Suprapubic skin (tissue), 4 donors: ENCODE data around the gene DSCAM.

Source experiments
- EP300 ChIP-seq: sonication (generic); formaldehyde crosslinking; IDR thresholded peaks from one replicate; pipeline ENCODE4 v1.6.1; 2017; ENCODE audit warnings: antibody characterized with exemption
- POLR2A ChIP-seq, 2 donors: fragments of 450-650 bp; IDR thresholded peaks; one replicate each; pipeline ENCODE4 v1.6.1; 2017; ENCODE audit warnings: antibody characterized with exemption in 2 of 2, mild to moderate bottlenecking in 2 of 2, moderate library complexity in 2 of 2
- POLR2AphosphoS5 ChIP-seq, 3 donors: sonication (generic); formaldehyde crosslinking; IDR thresholded peaks; one replicate each; pipeline ENCODE4 v1.6.1; 2017; ENCODE audit warnings: antibody characterized with exemption in 3 of 3
- TF ChIP-seq, protein P1 (sequence below), 2 donors: fragments of 200-600 bp in 1 of 2; fragments of 450-650 bp in 1 of 2; sonication (generic) in 1 of 2; IDR thresholded peaks; one replicate each; pipeline ENCODE4 v1.5.1; 2016 to 2019; ENCODE audit warnings: antibody characterized with exemption in 2 of 2, mild to moderate bottlenecking in 1 of 2, moderate library complexity in 1 of 2

DNA sequence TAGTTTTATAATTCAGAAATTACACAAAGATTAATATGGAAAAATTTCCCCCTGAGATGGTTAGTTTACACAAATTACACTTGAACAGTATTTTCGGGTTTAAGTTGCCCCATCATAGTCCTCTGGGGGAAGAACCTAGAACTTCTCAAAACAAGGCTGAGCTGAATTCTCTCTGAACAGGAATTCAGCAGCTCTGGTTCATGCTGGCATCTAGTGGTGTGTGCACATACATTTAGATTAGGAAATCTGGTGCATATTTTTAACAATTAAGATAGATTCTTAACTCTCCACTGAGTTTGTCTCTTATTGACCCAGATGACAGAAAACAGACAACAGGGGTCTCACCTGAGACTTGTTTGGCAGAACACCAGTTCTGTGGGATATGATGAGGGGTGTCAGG lies 410.7 kb downstream of the DSCAM start:
- TF ChIP-seq, protein P1, sequence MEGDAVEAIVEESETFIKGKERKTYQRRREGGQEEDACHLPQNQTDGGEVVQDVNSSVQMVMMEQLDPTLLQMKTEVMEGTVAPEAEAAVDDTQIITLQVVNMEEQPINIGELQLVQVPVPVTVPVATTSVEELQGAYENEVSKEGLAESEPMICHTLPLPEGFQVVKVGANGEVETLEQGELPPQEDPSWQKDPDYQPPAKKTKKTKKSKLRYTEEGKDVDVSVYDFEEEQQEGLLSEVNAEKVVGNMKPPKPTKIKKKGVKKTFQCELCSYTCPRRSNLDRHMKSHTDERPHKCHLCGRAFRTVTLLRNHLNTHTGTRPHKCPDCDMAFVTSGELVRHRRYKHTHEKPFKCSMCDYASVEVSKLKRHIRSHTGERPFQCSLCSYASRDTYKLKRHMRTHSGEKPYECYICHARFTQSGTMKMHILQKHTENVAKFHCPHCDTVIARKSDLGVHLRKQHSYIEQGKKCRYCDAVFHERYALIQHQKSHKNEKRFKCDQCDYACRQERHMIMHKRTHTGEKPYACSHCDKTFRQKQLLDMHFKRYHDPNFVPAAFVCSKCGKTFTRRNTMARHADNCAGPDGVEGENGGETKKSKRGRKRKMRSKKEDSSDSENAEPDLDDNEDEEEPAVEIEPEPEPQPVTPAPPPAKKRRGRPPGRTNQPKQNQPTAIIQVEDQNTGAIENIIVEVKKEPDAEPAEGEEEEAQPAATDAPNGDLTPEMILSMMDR (IDR thresholded peaks at IDR 0.05), result no peak
- TF ChIP-seq POLR2A (IDR thresholded peaks at IDR 0.05) (no peak), POLR2AphosphoS5 (IDR thresholded peaks at IDR 0.05) (no peak), EP300 (no peak)
